K562 (cell line): ENCODE measurements around the gene IL10. TPM values are rescaled to one million over a fixed set of nuclear protein-coding genes. Genes with fewer than 3 reads are reported as not detected.

Source experiments
- ASH1L ChIP-seq: fragments of 450-650 bp; IDR thresholded peaks from 2 replicates; pipeline ENCODE4 v1.6.1; 2018; ENCODE audit warnings: borderline replicate concordance, mild to moderate bottlenecking, low read depth; ENCODE audit not compliant: partially characterized antibody
- BHLHE40 ChIP-seq: IDR thresholded peaks from 2 replicates; pipeline ENCODE4 v1.6.1; 2011; ENCODE audit warnings: low read length, improper control_type of control experiment
- BRD4 ChIP-seq: fragments of 200-600 bp; sonication (generic); IDR thresholded peaks from 2 replicates; pipeline ENCODE4 v1.6.1; 2017; ENCODE audit warnings: inconsistent platforms
- BRF1 ChIP-seq: IDR thresholded peaks from 3 replicates; pipeline ENCODE4 v1.6.1; 2011; ENCODE audit warnings: borderline replicate concordance, mild to moderate bottlenecking; ENCODE audit not compliant: insufficient read length; ENCODE audit errors: extremely low read depth
- EWSR1 ChIP-seq: fragments of 450-650 bp; IDR thresholded peaks from 2 replicates; pipeline ENCODE4 v1.6.1; 2018; ENCODE audit warnings: borderline replicate concordance, mild to moderate bottlenecking, low read depth, moderate library complexity; ENCODE audit not compliant: partially characterized antibody
- FOXJ3 ChIP-seq: sonication (generic); formaldehyde crosslinking; IDR thresholded peaks from 2 replicates; pipeline ENCODE4 v1.4.0; 2020; ENCODE audit warnings: mild to moderate bottlenecking, missing genetic modification reagents
- MECOM ChIP-seq: fragments of 250-450 bp; sonication (Bioruptor Pico); IDR thresholded peaks from 2 replicates; pipeline ENCODE4 v1.8.0; 2022; ENCODE audit warnings: inconsistent platforms
- MTA2 ChIP-seq: fragments of 450-650 bp; IDR thresholded peaks from 2 replicates; pipeline ENCODE4 v1.6.1; 2016; ENCODE audit warnings: low read depth
- NR2F6 ChIP-seq: fragments of 450-650 bp; formaldehyde crosslinking; IDR thresholded peaks from 2 replicates; pipeline ENCODE4 v1.4.0; 2020; ENCODE audit warnings: mild to moderate bottlenecking
- OTX1 ChIP-seq: fragments of 450-650 bp; formaldehyde crosslinking; IDR thresholded peaks from 2 replicates; pipeline ENCODE4 v1.4.0; 2022; ENCODE audit warnings: mild to moderate bottlenecking
- PML ChIP-seq: IDR thresholded peaks from 2 replicates; pipeline ENCODE4 v1.6.1; 2012; ENCODE audit warnings: low read length, inconsistent platforms
- RFX7 ChIP-seq: fragments of 250-450 bp; sonication (Bioruptor Pico); IDR thresholded peaks from 2 replicates; pipeline ENCODE4 v1.5.1; 2021; ENCODE audit warnings: mild to moderate bottlenecking
- RNF2 ChIP-seq: sonication (generic); IDR thresholded peaks from 2 replicates; pipeline ENCODE4 v1.6.1; 2016
- SMARCB1 ChIP-seq: IDR thresholded peaks from 2 replicates; pipeline ENCODE4 v1.6.1; 2011; ENCODE audit warnings: improper control_type of control experiment, low read depth; ENCODE audit not compliant: insufficient read length
- TEAD1 ChIP-seq, 2 experiments: fragments of 450-650 bp in 1 of 2; sonication (generic) in 1 of 2; formaldehyde crosslinking; IDR thresholded peaks; 2 replicates each; pipeline versions ENCODE4 v1.4.0 to v1.8.0; 2020 to 2022; ENCODE audit warnings: mild to moderate bottlenecking in 2 of 2, missing genetic modification reagents in 1 of 2
- TEAD2 ChIP-seq: fragments of 450-650 bp; IDR thresholded peaks from 2 replicates; pipeline ENCODE4 v1.6.1; 2016; ENCODE audit warnings: missing genetic modification characterization, control low read depth, missing compliant biosample characterization
- ZFP1 ChIP-seq: fragments of 450-650 bp; formaldehyde crosslinking; IDR thresholded peaks from 2 replicates; pipeline ENCODE4 v1.4.0; 2020; ENCODE audit warnings: mild to moderate bottlenecking, mixed read lengths
- ZNF165 ChIP-seq: fragments of 250-450 bp; sonication (Bioruptor Pico); IDR thresholded peaks from 2 replicates; pipeline ENCODE4 v1.4.0; 2020; ENCODE audit warnings: borderline replicate concordance
- ZNF175 ChIP-seq: fragments of 200-800 bp; sonication (Bioruptor generic); IDR thresholded peaks from 2 replicates; pipeline ENCODE4 v1.6.1; 2016; ENCODE audit warnings: low read depth, mild to moderate bottlenecking, missing genetic modification characterization, missing compliant biosample characterization
- ZNF354B ChIP-seq: fragments of 250-450 bp; sonication (Bioruptor Pico); IDR thresholded peaks from 2 replicates; pipeline ENCODE4 v1.4.0; 2020
- ZNF507 ChIP-seq: conservative IDR thresholded peaks from 2 replicates; pipeline ENCODE4 v1.6.1; 2017; ENCODE audit warnings: missing genetic modification characterization, missing compliant biosample characterization
- ZNF583 ChIP-seq: fragments of 250-450 bp; sonication (Bioruptor Pico); IDR thresholded peaks from 2 replicates; pipeline ENCODE4 v1.4.0; 2020
- polyA plus RNA-seq, 8 experiments: library from polyadenylated mRNA; depleted of rRNA in 4 of 8; stranded (reverse) in 5 of 8; unstranded in 3 of 8; fragments of >200 nt; fragmentation: Nextera tagmentation in 2 of 8; fragmentation: Illumina TruSeq in 1 of 8; extraction: Ambion mirVana in 2 of 8; extraction: Trizol in 1 of 8; gene quantifications; 2 replicates each; pipeline versions ENCODE4 v1.2.1 to v1.2.3, GENCODE V29; 2011 to 2014; ENCODE audit warnings: inconsistent platforms in 1 of 8, missing spikeins in 1 of 8
- total RNA-seq, 7 experiments: library from RNA; depleted of rRNA in 6 of 7; stranded (reverse); fragments of >200 nt in 6 of 7; fragmentation: Illumina TruSeq in 2 of 7; extraction: Trizol in 2 of 7; gene quantifications; 2 replicates each; pipeline versions ENCODE4 v1.2.1 to v1.2.3, GENCODE V29; 2011 to 2021; ENCODE audit warnings: low replicate concordance in 1 of 7
- TF ChIP-seq, protein P1 (sequence below), 2 experiments: fragments of 450-650 bp in 1 of 2; sonication (generic) in 1 of 2; formaldehyde crosslinking in 1 of 2; IDR thresholded peaks in 1 of 2; conservative IDR thresholded peaks in 1 of 2; 2 replicates each; pipeline versions ENCODE4 v1.6.1 to v1.8.1; 2016 to 2023; ENCODE audit warnings: mild to moderate bottlenecking in 2 of 2, moderate library complexity in 2 of 2, inconsistent platforms in 1 of 2, missing genetic modification reagents in 1 of 2
- TF ChIP-seq, protein P2 (sequence below): sonication (generic); formaldehyde crosslinking; IDR thresholded peaks from 2 replicates; pipeline ENCODE4 v1.8.0; 2022; ENCODE audit warnings: missing genetic modification reagents, mild to moderate bottlenecking, borderline replicate concordance
- TF ChIP-seq, protein P3 (sequence below): IDR thresholded peaks from 2 replicates; pipeline ENCODE4 v1.6.1; 2014; ENCODE audit warnings: antibody characterized with exemption
- TF ChIP-seq, protein P4 (sequence below), 2 experiments: fragments of 450-650 bp in 1 of 2; sonication (generic) in 1 of 2; formaldehyde crosslinking; conservative IDR thresholded peaks; 2 replicates each; pipeline versions ENCODE4 v1.4.0 to v1.8.1; 2020 to 2022; ENCODE audit warnings: mild to moderate bottlenecking in 1 of 2, missing genetic modification reagents in 1 of 2
- TF ChIP-seq, protein P5 (sequence below): fragments of 250-450 bp; sonication (Bioruptor Pico); IDR thresholded peaks from 2 replicates; pipeline ENCODE4 v1.5.0; 2021

Gene IL10
- total and polyA plus RNA-seq, 9 of the 15 experiments (the other 6 are each of a cell fraction or from before 2014, with no cell fraction given) = 0.29 TPM; not detected in 8

DNA sequence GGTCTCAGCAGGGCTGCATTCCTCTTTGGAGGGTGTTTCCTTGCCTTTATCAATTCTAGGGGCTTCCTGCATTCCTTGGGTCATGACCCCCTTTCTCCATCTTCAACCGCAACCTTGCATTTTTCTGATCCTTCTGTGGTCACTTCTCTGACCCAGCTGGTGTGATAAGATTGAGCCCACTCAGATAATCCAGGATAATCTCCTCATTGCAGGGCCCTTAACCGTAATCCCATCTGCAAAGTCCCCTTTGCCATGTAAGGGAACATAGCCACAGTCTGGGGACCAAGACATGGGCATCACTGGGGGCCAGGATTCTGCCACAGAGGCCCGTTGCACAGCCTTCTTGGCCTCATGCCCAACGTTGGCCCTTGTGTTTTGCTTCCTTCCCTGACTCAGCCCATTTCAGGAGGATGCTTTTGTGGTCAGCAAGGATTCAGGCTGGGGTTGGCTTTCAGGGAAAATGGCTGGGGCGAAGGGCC, 36.7 kb downstream of the IL10 start (continued):
- TF ChIP-seq, protein P1, sequence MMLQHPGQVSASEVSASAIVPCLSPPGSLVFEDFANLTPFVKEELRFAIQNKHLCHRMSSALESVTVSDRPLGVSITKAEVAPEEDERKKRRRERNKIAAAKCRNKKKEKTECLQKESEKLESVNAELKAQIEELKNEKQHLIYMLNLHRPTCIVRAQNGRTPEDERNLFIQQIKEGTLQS (IDR thresholded peaks at IDR 0.05) = peak; percentile 49; the same call in 1 of the 2 replicates
- TF ChIP-seq, protein P1 (CRISPR knock-in tag; conservative IDR thresholded peaks at IDR 0.05) = no peak
- TF ChIP-seq MECOM (CRISPR knock-in tag) = no peak
- TF ChIP-seq BRF1 = no peak
- no peak for TF ChIP-seq SMARCB1
- TF ChIP-seq ZNF354B (CRISPR knock-in tag) = peak; percentile 10; the same call in 1 of the 2 replicates
- TF ChIP-seq, protein P2, sequence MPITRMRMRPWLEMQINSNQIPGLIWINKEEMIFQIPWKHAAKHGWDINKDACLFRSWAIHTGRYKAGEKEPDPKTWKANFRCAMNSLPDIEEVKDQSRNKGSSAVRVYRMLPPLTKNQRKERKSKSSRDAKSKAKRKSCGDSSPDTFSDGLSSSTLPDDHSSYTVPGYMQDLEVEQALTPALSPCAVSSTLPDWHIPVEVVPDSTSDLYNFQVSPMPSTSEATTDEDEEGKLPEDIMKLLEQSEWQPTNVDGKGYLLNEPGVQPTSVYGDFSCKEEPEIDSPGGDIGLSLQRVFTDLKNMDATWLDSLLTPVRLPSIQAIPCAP (CRISPR knock-in tag) = no peak
- TF ChIP-seq EWSR1 = no peak
- TF ChIP-seq FOXJ3 (CRISPR knock-in tag) = no peak
- no peak for TF ChIP-seq ZNF175 (CRISPR knock-in tag)
- TF ChIP-seq ZNF507 = no peak
- TF ChIP-seq BRD4 = no peak
- peak; percentile 98 for TF ChIP-seq PML
- TF ChIP-seq MTA2 = peak; percentile 94
- no peak for TF ChIP-seq BHLHE40
- TF ChIP-seq OTX1 (CRISPR knock-in tag) = 0 out of 2 replicates have a peak, but pooled peaks have one; percentile 45
- TF ChIP-seq RNF2 = peak; percentile 94
- no peak for TF ChIP-seq ZNF165 (CRISPR knock-in tag)
- TF ChIP-seq NR2F6 = peak; percentile 93; the same call in 1 of the 2 replicates
- no peak for TF ChIP-seq RFX7 (CRISPR knock-in tag)
- TF ChIP-seq ASH1L = no peak
- no peak for TF ChIP-seq ZFP1 (CRISPR knock-in tag)
- no peak; the same call in 1 of the 2 replicates for TF ChIP-seq ZNF583 (CRISPR knock-in tag)
- TF ChIP-seq, protein P3, sequence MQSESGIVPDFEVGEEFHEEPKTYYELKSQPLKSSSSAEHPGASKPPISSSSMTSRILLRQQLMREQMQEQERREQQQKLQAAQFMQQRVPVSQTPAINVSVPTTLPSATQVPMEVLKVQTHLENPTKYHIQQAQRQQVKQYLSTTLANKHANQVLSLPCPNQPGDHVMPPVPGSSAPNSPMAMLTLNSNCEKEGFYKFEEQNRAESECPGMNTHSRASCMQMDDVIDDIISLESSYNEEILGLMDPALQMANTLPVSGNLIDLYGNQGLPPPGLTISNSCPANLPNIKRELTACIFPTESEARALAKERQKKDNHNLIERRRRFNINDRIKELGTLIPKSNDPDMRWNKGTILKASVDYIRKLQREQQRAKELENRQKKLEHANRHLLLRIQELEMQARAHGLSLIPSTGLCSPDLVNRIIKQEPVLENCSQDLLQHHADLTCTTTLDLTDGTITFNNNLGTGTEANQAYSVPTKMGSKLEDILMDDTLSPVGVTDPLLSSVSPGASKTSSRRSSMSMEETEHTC = no peak
- TF ChIP-seq TEAD1 (CRISPR knock-in tag; IDR thresholded peaks at IDR 0.05) = peak; percentile 99
- TF ChIP-seq TEAD2 (tag) = no peak; the same call in 1 of the 2 replicates
- TF ChIP-seq, protein P4, sequence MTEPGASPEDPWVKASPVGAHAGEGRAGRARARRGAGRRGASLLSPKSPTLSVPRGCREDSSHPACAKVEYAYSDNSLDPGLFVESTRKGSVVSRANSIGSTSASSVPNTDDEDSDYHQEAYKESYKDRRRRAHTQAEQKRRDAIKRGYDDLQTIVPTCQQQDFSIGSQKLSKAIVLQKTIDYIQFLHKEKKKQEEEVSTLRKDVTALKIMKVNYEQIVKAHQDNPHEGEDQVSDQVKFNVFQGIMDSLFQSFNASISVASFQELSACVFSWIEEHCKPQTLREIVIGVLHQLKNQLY (CRISPR knock-in tag; conservative IDR thresholded peaks at IDR 0.05) = no peak
- TF ChIP-seq, protein P5, sequence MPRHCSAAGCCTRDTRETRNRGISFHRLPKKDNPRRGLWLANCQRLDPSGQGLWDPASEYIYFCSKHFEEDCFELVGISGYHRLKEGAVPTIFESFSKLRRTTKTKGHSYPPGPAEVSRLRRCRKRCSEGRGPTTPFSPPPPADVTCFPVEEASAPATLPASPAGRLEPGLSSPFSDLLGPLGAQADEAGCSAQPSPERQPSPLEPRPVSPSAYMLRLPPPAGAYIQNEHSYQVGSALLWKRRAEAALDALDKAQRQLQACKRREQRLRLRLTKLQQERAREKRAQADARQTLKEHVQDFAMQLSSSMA (CRISPR knock-in tag) = no peak
